GM19463 (cell line): ENCODE data around the gene SHC2.
"Not testable (repeated sequence)": the region's sequence is repeated elsewhere in the genome, so short reads cannot be mapped to it uniquely, and the experiment has no call there.

Experiments
- ATAC-seq: cut with Tn5 transposase; IDR thresholded peaks from one replicate; pipeline ENCODE4 v1.9.1; 2021; ENCODE audit warnings: mild to moderate bottlenecking, moderate library complexity; ENCODE audit not compliant: unreplicated experiment

The SHC2 gene

GRCh38 chr19:391726-392374 lies 69.0 kb downstream of the SHC2 start:
- ATAC-seq: no peak

- ATAC-seq: no peak
Measured at GRCh38 chr19:391207-391557, 69.7 kb downstream of the SHC2 start.

- no peak for ATAC-seq
Measured at GRCh38 chr19:390386-391206, 70.2 kb downstream of the SHC2 start.

- ATAC-seq: no peak
Measured at GRCh38 chr19:389935-390289, 70.9 kb downstream of the SHC2 start.

GRCh38 chr19:389255-389934 lies 71.4 kb downstream of the SHC2 start:
- ATAC-seq: no peak

GRCh38 chr19:388691-389090 lies 72.1 kb downstream of the SHC2 start:
- no peak for ATAC-seq

GRCh38 chr19:387777-388176 lies 73.1 kb downstream of the SHC2 start:
- no peak for ATAC-seq

GRCh38 chr19:386632-387301 lies 74.1 kb downstream of the SHC2 start:
- not testable (repeated sequence) for ATAC-seq

- not testable (repeated sequence) for ATAC-seq
Measured at GRCh38 chr19:386189-386588, 74.6 kb downstream of the SHC2 start.

GRCh38 chr19:384799-385169 lies 76.0 kb downstream of the SHC2 start:
- no peak for ATAC-seq

- ATAC-seq: no peak
Measured at GRCh38 chr19:383922-384798, 76.7 kb downstream of the SHC2 start.

- ATAC-seq: no peak
Measured at GRCh38 chr19:383040-383439, 77.8 kb downstream of the SHC2 start.

- ATAC-seq: not testable (repeated sequence)
Measured at GRCh38 chr19:382578-382977, 78.3 kb downstream of the SHC2 start.

GRCh38 chr19:381901-382300 lies 78.9 kb downstream of the SHC2 start:
- ATAC-seq: not testable (repeated sequence)

GRCh38 chr19:380618-381219 lies 80.1 kb downstream of the SHC2 start:
- not testable (repeated sequence) for ATAC-seq

GRCh38 chr19:379796-380195 lies 81.0 kb downstream of the SHC2 start:
- no peak for ATAC-seq

GRCh38 chr19:378706-379105 lies 82.1 kb downstream of the SHC2 start:
- ATAC-seq: no peak

- ATAC-seq: no peak
Measured at GRCh38 chr19:377801-378581, 82.8 kb downstream of the SHC2 start.

GRCh38 chr19:376111-376470 lies 84.7 kb downstream of the SHC2 start:
- ATAC-seq: no peak
